Cerebellar nuclear complex (tissue), 1 donor: Measurements from ENCODE around the gene PALMD.

ENCODE experiments used
- DNase-seq, 2 experiments: peaks; one replicate each; lab custom pipeline; 2025; lab: John Stamatoyannopoulos, UW

The PALMD gene

GRCh38 chr1:99697580-99697979 lies 51.7 kb downstream of the PALMD start:
- DNase-seq: no peak

- no peak for DNase-seq
Observed at GRCh38 chr1:99700020-99700419, 54.1 kb downstream of the PALMD start.

- DNase-seq: no peak
Observed at GRCh38 chr1:99702221-99702620, 56.3 kb downstream of the PALMD start.

DNA sequence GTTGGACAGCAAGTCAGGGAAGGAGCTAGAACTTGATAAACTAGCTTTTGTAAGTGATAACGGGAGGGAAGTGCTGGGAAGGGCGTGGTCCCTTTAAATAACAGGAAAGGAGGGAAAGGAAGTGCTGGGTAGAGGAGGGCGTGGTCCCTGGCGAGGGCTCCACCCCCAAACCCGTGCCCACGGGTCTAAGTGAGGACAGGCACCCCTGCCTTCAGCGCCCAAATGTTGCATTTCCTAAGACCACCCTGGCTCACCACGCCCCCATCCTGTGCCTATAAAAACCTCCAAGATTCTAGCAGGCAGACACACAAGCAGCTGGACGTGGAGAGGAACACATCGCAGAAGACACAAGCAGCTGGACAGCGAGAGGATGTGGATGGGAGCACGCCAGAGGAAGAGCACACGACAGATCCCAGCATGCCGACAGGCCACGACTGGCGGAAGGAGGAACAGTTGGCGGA lies 58.5 kb downstream of the PALMD start:
- DNase-seq: no peak

- DNase-seq: no peak
Observed at GRCh38 chr1:99705385-99705784, 59.5 kb downstream of the PALMD start.

GRCh38 chr1:99707535-99708142 lies 61.7 kb downstream of the PALMD start:
- no peak for DNase-seq

- DNase-seq: no peak
Observed at GRCh38 chr1:99710994-99711393, 65.1 kb downstream of the PALMD start.

GRCh38 chr1:99713006-99713405 lies 67.1 kb downstream of the PALMD start:
- DNase-seq: no peak

- DNase-seq: no peak
Observed at GRCh38 chr1:99717005-99717404, 71.1 kb downstream of the PALMD start.

GRCh38 chr1:99723251-99723650 lies 77.3 kb downstream of the PALMD start:
- no peak for DNase-seq

DNA sequence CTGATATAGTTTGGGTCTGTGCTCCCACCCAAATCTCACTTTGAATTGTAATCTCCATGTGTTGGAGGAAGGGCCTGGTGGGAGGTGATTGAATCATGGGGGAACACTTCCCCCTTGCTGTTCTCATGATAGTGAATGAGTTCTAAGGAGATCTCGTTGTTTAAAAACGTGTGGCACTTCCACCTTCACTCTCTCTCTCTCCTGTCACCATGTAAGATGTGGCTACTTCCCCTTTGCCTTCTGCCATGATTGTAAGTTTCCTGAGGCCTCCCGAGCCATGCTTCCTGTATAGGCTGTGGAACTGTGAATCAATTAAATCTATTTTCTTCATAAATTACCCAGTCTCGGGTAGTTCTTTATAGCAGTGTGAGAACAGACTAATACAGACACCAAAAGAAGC lies 80.1 kb downstream of the PALMD start:
- no peak for DNase-seq

- DNase-seq: no peak
Observed at GRCh38 chr1:99726407-99726806, 80.5 kb downstream of the PALMD start.

DNA sequence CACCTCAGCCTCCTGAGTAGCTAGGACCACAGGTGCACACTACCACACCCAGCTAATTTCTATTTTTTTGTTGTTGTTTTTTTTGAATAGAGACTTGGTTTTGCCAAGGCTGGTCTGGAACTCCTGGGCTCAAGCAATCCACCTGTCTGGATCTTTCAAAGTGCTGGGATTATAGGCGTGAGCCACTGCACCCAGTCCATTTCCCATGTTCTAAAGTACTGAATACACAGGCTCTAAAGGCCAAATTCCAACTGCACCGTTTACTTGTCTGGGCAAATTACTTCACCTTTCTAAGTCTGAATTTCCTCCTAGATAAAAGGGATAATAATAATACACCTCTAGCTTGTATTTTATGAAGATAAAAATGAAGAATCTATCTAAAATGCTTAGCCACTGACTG lies 80.9 kb downstream of the PALMD start:
- DNase-seq: no peak

GRCh38 chr1:99727575-99728185 lies 81.8 kb downstream of the PALMD start:
- no peak for DNase-seq

GRCh38 chr1:99728494-99729235 lies 82.8 kb downstream of the PALMD start:
- no peak for DNase-seq

DNA sequence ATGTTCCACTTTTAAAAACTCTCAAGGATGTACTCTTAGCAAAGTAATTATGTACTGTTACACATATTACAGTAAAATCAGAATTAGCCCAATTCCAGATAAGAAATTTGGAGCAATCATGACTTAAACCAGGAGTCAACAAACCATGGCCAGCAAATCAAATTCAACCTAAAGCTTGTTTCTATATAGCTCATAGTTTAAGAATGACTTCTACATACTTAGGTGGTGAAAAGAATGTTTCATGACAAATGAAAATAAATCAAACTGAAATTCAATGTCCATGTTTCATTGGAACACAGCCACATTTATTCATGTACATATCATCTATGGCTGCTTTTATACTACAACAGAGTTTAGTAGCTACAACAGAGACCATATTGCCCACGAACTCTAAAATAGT lies 85.5 kb downstream of the PALMD start:
- DNase-seq: no peak

GRCh38 chr1:99735852-99736251 lies 89.9 kb downstream of the PALMD start:
- no peak for DNase-seq

DNA sequence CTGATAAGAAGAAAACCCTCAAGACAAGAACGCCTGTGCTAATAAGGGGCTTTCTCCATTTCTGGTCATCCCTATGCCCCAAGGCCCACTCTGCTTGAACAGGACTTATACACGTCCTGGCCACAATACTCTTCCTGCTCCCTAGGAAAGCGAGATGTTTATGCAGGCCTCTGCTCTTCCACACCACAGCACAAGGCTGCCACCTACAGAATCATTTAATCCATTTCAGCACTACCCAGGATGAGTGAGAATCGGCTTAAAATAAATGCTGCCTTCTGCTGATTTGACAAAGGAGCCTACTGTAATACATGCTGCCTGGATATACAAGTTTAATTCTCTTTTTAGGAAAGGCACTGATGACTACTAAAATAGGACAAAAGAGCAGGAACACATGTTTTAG lies 91.1 kb downstream of the PALMD start:
- DNase-seq: no peak

- DNase-seq: no peak
Observed at GRCh38 chr1:99738858-99739465, 93.0 kb downstream of the PALMD start.

GRCh38 chr1:99740141-99740540 lies 94.2 kb downstream of the PALMD start:
- DNase-seq: no peak
